ENCODE data around the gene FBN2. TPM values are rescaled to one million over a fixed set of nuclear protein-coding genes. Genes with fewer than 3 reads are reported as not detected.

FBN2 gene
- total RNA-seq, 1 donor from 2014 or later = 23.8 TPM

DNA sequence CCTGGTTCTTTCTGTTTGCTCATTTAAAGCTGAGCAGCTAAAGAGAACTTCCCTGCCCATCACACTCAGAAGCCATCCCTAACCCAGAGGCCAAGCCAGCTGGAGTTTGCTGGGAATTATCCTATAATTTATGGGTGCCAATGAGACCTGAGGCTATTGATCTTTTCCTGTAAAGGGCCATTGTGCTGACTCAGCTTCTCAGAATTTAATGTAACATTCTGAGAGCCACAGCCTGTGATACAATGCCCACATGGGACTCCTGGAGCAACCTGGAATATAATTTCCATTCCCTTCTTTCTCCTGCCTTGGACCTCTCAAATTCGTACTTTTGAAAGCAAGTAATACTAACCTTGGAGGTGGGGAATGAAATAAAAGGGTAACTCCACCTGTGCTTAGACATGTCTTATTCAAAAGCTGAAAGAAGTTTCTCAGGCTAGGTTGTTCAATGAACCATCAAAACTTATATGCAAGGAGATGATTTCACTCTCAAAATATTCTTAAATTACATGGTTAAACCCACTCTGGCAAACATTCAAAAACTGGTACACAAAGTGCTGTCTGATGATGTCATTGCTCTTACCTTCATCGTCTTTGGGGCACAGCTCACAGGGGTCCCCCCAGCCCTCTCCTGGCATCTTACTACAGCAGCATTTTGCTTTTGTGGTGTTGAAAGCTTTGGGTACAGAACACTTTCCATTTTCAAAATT lies 247.7 kb downstream of the FBN2 start:
- DNase-seq (ENCODE audit: missing footprints) = no peak
- intact Hi-C loops (cut with DNase I) = no loop called here
- ATAC-seq = no peak

DNA sequence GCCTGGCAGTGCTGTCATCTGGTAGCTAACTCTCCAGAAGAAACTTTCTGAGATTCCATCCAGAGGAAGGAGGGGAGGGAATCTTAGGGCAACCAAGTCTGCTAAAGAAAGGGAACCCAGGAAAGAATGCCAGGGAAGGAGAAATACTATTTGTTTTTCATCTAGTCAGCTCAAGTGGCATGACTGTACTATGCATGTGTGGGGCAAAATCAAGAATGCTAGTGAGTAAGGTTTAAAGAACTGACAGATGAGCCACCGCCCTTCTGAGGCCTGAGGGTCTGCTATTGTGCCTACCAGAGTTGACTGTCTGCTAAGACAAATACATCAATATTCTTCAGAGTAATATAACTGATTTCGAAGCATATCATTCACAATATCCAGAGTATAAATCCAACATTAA lies 250.3 kb downstream of the FBN2 start:
- intact Hi-C loops (cut with DNase I) = no loop called here
- DNase-seq (ENCODE audit: missing footprints) (no peak), ATAC-seq (no peak)

DNA sequence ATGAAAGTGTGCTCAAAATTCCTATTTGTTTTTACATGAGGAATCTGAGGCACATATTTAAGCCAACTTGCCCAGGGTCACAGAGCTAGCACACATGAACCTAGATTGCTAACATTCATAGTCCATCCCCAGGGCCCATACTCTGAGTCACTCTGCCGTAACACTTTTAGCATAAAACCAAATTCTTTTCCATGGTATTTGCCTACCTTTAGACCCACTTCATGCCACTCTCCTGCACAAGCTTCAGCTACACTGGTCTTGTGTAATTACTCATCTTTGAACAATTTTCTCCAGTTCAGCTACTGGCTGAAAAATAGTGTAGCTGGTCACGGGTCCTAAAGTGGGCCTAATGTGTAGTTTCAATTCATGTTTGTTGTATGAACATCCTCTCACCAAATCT lies 253.8 kb downstream of the FBN2 start:
- intact Hi-C loops (cut with DNase I) = no loop called here
- DNase-seq (ENCODE audit: missing footprints) (no peak), ATAC-seq (no peak)

DNA sequence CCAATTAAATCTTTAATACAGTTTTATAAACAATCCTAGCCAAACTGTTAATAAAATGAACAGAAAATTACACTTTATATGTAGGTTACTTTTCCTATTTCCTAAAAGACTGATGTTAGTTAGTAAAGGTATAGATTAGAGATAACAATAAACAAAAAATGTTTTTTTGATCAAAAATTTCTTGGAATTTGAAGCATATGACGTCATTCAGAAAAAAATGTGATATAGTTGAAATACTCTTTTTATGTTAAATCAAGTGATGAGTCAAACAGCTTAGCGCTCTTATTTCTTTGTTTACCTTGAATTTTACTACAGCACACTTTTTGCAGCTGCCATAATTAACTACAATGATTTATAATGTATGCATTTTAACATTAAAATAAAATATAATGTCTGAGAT lies 258.7 kb downstream of the FBN2 start:
- no peak for ATAC-seq

DNA sequence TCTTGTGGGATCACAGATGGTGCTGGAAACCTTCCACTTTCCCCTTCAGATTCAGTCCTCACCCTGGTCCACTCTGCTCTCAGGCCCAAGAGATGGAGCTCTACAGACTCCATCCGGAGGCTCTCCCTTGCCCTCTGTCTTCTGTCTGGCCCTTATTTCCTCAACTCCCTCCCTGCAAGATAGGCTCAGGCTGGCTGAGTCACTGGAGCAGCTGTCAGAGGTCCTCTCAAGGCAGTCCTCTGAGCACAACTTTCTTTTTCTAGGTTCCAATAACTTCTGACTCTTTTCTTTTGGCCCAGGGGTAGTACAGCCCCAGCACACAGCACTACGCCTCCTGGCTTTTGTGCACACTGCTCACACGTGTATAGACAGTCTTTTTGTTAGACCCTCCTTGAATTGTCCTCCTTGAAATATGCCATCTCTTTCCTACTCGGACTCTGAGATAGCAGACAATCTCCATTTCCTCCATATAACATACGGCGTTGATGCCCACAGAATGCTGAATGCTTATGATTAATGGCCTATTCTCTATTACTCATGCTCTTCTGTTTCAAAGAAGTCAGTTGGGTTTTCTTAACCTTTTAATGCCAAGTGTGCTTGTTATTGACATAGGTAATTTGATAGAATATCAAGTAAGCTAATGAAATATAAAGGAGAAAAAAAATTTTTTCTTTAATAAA lies 261.4 kb downstream of the FBN2 start:
- intact Hi-C loops (cut with DNase I) = loop anchor here (10.0 kb wide), 1 partner anchor 648 kb away; no protein-coding TSS in a partner anchor
- ATAC-seq (no peak), DNase-seq (ENCODE audit: missing footprints) (no peak)

More for the DNA sequence above, 258.7 kb downstream of the FBN2 start:
- no peak for DNase-seq (ENCODE audit: missing footprints)
- intact Hi-C loops (cut with DNase I) = loop anchor here (10.0 kb wide), 1 partner anchor 645 kb away; no protein-coding TSS in a partner anchor

DNA sequence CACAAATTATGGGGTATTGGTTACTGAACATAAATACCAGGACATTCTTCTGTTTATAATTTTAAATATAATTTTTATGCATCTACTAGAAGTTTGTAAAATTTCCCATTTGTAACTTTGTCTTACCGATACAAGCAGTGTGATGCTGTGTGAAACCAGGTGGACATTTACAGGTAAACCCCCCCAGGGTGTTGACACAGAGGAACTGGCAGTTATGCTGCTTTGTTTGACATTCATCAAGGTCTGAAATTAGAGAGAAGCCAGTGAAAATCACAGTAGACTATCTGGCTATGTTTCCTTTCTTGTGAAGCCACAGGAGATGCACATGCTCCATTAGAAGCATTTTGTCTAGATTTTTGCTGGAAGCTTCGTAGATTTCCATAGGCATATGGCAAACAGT lies 263.6 kb downstream of the FBN2 start:
- intact Hi-C loops (cut with DNase I) = loop anchor here (10.0 kb wide), 1 partner anchor 650 kb away; no protein-coding TSS in a partner anchor
- ATAC-seq = no peak
- DNase-seq (ENCODE audit: missing footprints) = no peak

DNA sequence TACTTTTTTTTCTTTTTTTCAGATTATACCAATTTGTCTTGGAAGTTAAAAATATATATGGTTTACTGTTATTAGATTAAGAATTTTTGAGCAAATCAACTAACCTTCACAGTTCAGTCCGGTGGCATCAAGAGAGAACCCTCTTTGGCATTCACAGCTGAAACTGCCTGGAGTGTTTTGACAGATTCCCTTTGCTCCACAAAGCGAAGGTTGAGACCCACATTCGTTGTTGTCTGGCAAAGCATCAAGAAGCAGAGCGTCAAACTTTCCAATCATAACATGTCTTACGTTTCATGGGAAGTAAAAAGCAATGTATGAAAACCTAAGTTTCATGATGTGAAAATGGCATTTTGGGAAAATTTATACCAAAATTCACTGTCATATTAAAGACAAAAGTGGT lies 264.3 kb downstream of the FBN2 start:
- intact Hi-C loops (cut with DNase I) = loop anchor here (10.0 kb wide), 1 partner anchor 651 kb away; no protein-coding TSS in a partner anchor
- no peak for ATAC-seq
- no peak for DNase-seq (ENCODE audit: missing footprints)

DNA sequence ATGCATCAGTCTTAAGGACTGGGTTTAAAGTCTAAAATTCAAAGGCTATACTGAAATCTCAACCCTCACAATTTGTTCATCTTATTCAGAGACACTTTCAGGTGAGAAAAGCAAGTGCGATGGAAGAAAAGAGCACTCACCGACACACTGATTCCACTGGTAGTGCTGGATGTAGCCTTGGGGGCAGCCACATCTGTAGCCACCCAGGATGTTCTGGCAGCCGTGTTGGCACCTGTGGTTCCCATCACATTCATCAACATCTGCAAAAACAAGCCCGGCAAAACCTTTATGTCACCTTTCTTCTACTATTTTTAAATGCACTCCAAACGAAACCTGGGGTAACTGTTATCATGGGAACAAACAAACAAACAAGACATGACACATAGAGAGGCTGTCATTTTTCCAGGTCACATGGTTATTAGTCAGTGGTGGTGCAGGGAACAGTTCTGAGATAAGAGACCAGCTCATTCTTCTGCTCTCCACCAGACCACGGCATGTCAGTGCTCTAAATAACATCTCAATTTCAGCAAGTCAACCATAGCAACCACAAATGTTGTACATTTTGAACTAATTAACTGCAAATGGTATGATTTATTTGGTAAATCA lies 266.1 kb downstream of the FBN2 start:
- ATAC-seq (peak; percentile 94), DNase-seq (ENCODE audit: missing footprints) (no peak)
- intact Hi-C loops (cut with DNase I) = loop anchor here (10.0 kb wide), 1 partner anchor 653 kb away; no protein-coding TSS in a partner anchor

DNA sequence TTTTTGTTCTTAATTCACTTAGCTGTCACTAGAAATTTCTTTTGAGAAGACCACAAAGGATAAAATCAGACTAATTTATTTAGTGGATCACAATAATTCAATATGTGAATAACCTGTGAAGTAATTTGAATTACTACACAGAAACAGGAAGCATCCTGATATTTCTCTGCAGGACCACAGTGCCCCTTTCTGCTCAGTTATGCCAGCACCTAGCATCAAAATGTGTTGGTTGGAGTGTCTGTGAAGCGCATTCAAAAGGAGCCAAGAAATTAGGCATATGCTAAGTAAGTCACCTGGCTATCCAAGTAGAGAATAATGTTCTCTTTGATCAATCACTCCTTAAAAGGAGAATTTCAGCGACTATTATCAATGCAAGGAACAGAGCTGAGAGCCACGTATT lies 267.0 kb downstream of the FBN2 start:
- peak; percentile 33 for ATAC-seq
- intact Hi-C loops (cut with DNase I) = loop anchor here (10.0 kb wide), 1 partner anchor 654 kb away; no protein-coding TSS in a partner anchor
- DNase-seq (ENCODE audit: missing footprints) = no peak

DNA sequence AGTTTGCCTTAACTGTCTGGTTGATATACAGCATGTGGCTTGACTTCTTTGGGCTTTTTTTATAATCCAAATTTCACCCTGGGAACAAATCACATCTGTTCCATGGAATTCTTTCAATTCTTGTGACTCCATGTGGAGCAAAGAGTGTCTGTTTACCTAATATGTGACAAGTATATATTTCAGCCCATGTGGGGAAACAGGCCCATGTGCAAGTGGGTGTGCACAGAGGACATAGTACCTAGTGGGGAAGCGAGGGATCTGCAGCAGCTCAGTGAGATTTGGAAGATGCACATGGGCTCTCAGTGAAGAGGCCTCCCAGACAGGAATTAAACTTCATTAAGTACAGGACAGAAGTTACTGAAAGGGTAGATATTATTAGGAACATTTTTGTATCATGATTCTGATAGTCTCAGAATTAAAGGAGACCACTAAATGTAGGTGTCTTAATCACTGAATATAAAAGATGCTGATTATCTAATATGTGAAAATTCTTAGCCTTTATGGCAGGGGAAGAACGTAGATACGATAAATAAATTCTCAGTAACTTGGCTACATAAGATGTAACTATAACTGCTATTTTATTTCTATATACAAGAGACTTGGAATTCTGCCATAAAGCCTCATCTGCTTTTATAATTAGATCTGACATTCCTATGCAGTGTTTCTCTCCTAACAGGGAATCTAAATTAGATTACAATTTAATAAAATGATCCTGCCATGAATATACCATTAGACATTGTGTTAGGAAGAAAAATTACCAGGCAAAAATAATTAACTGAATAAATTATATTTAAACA lies 273.3 kb downstream of the FBN2 start:
- DNase-seq (ENCODE audit: missing footprints) (no peak), ATAC-seq (peak; percentile 48)
- intact Hi-C loops (cut with DNase I) = loop anchor here (10.0 kb wide), 1 partner anchor 50 kb away; no protein-coding TSS in a partner anchor

DNA sequence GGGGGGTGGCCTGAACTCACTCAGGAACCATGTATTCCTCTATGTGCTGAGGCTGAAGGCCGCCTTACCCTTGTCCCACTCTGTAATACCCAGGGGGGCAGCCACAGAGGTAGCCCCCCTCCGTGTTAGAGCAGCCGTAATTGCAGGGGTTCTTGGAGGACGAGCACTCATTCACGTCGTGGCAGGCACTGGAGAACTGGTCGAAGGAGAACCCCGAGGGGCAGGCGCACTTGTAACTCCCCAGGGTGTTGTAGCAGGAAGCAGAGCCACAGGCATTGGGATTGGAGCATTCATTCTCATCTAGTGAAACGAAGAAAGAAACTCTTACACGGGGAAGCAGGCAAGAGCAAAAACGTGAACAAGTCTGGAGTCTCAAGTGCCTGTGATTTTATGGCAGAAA lies 274.7 kb downstream of the FBN2 start:
- DNase-seq (ENCODE audit: missing footprints) (no peak), ATAC-seq (no peak)
- intact Hi-C loops (cut with DNase I) = loop anchor here (10.0 kb wide), 1 partner anchor 49 kb away; no protein-coding TSS in a partner anchor

DNA sequence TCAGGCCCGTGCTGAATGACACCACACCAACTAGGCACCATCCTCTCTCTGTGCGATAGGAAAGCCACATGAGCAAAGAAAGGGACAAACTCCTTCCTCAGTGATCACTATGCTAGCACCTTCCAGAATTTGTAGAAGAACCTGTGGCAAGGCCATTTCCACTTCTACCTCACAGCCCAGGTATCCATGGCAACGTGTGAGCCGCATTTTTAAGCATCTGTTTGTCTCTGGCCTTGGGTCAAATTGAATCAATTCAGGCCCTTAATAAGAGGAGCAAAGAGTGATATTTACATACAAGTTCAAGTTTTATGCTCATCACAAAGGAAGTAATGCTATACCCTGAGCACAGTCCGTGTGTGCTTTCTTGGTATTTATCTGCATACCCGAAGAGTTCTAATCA lies 275.1 kb downstream of the FBN2 start:
- ATAC-seq = no peak
- intact Hi-C loops (cut with DNase I) = loop anchor here (10.0 kb wide), 1 partner anchor 48 kb away; no protein-coding TSS in a partner anchor
- no peak for DNase-seq (ENCODE audit: missing footprints)

DNA sequence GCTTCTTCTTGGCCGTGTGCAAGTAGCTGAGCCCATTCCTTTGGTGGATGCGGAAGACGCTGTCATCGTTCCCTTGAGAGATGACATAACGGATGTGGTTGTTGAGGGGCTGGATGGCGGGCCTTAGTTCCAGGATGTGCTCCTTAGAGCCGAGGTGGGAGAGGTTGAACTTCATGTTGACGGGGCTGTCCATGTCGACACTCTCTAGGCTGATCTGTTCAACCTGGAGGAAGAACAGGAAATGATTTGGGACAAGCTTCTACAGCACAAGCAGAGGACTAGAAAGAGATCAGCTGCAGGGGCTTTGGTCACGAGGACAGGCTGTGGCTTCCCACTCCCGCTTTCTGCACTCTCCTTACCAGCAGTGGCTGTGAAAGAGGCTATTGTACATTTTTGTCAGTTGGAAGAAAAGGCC lies 278.4 kb downstream of the FBN2 start:
- intact Hi-C loops (cut with DNase I) = loop anchor here (10.0 kb wide), 1 partner anchor 45 kb away; no protein-coding TSS in a partner anchor
- ATAC-seq (peak; percentile 71), DNase-seq (ENCODE audit: missing footprints) (no peak)

DNA sequence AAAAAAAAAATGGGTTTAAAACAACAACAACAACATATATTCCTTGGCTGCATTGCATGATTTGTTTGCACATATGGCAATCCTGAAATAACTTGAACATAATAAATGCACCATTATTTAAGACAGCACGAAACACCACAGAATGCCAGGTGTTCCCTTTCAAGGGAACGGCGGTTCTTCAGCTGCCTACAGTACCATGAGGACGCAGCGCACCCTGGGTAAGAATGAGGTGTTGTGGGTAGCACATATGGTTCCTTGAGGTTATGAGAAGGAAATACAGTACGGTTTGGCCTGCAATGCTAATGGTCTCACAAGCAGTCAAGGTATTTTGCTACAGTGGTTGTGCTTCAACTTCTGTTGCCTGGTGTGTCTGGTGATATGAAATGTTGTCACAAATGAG lies 279.7 kb downstream of the FBN2 start:
- ATAC-seq (no peak), DNase-seq (ENCODE audit: missing footprints) (no peak)
- intact Hi-C loops (cut with DNase I) = no loop called here

DNA sequence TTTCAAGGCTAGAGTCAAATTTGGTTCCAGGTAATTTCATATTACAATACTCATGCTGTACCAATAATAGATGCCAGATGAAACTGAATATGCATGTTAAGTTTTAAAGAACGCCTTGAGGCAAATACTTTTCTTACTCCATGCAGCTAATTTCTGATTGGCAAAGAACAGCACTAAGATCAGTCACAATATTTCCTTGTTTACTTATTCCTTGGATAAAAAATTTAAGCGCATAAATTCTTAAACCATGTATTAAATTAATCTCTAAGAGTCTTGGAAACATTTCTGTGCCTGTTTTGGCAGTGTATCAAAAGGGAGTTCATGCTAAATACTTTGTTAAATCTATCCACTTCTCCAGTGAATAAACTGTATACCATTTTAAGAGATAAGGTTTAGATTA lies 281.0 kb downstream of the FBN2 start:
- intact Hi-C loops (cut with DNase I) = no loop called here
- DNase-seq (ENCODE audit: missing footprints) (no peak), ATAC-seq (no peak)

DNA sequence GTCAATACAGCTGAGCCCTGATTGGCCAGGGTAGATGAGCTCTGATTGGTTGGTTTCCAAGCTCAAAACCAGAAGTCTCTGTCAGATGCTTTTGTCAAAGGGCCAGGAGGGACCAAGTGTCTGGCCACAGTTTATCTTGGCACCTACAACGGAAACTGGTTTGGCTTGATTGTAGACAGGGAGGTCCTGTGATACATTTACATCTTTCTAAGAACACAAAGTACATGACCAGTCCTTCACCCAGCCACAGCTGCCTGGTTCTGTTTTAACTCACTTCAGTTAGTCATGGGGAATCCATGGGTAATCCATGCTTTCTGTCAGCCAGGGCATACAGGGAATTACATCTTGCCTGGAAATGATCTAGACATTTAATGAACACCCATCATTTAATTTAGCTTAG lies 283.3 kb downstream of the FBN2 start:
- no peak for ATAC-seq
- intact Hi-C loops (cut with DNase I) = no loop called here
- DNase-seq (ENCODE audit: missing footprints) = no peak

DNA sequence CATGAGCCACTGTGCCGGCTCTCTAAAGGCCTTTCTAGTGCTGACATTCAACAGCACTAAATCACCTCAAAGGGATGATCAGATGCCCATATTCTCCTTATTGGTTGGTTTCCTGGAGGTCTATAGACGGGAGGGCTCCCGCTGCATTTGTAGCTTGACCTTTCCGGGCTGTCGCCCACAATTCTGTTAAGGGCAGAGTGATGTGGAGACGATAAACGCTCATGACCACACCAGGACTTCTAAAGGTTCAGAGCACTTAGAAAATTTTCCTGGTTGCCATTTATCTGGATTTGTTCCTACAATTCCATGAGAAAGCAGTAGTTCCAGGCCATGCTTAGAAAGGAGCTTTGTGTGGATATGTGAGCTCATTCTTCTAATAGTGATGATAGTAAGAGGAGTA lies 284.2 kb downstream of the FBN2 start:
- intact Hi-C loops (cut with DNase I) = no loop called here
- no peak for DNase-seq (ENCODE audit: missing footprints)
- no peak for ATAC-seq

DNA sequence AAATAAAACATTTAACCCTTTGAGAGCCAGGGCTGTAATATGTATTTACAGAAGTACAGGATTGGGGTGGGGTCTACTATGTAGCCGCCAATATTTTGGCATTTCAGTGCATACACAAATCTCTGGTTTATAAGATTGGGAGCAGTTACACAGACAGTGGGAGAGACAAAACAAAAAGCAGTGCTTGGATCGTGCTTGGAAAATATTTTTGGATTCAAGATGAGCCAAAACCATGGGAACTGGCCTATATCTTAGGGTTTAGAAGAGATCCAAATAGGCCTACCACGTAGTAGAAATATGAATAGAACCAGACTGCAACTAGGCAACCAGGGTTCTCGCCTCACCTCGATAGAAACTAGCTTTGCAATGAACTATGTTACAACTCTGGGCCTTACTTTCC lies 284.9 kb downstream of the FBN2 start:
- ATAC-seq (no peak), DNase-seq (ENCODE audit: missing footprints) (no peak)
- intact Hi-C loops (cut with DNase I) = no loop called here

DNA sequence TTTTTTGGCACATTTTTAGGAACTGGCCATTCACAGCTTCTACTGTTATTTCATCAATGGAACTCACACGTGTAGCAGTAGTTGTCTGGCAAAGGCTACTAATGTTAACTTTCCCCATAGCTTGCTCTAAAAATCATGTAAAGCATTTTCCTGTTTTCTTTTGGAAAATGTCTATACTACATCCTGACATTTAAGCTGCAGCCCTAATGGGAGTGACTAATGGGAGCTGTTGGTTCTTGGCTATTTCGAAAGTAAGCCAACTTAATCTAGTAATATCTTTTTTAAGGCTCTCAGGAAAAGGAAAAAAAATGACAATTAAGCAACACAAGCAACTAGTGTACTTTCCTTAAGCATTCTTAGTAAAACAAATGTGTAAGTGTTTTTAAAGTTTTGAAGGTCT lies 285.3 kb downstream of the FBN2 start:
- intact Hi-C loops (cut with DNase I) = no loop called here
- ATAC-seq = no peak
- no peak for DNase-seq (ENCODE audit: missing footprints)

Measured in Right ventricle myocardium inferior (tissue), 1 donor.